Activated CD4-positive, alpha-beta T cell treated with anti-CD3 and anti-CD28 coated beads, Interleukin-2, amount 10 ng/mL, durations not matched to agents 7 days and 5 days (primary cell): Measurements from ENCODE around the gene BIRC3. TPM values are rescaled to one million over a fixed set of nuclear protein-coding genes. Genes with fewer than 3 reads are reported as not detected.
"Not testable (repeated sequence)": the region's sequence is repeated elsewhere in the genome, so short reads cannot be mapped to it uniquely, and the experiment has no call there.

Experiments
- CTCF ChIA-PET: fragments of 350-600 bp; sonication (Branson Sonifier 250); formaldehyde crosslinking; loops from one replicate; lab custom pipeline; 2021; ENCODE audit warnings: antibody characterized with exemption; lab: Charles Lee
- POLR2A ChIA-PET: fragments of 350-600 bp; sonication (Branson Sonifier 250); formaldehyde crosslinking; loops from one replicate; lab custom pipeline; 2021; ENCODE audit warnings: antibody characterized with exemption; lab: Charles Lee
- DNase-seq: peaks from one replicate; pipeline ENCODE4 v3.0.0-alpha.2; 2020
- H3K27ac Mint-ChIP-seq: one replicate; pipeline ENCODE4 v1.8.0; 2021; ENCODE audit warnings: mild to moderate bottlenecking, moderate library complexity, mixed read lengths
- H3K27me3 Mint-ChIP-seq: one replicate; pipeline ENCODE4 v1.8.0; 2021; ENCODE audit warnings: mixed read lengths
- H3K36me3 Mint-ChIP-seq: one replicate; pipeline ENCODE4 v1.8.0; 2021; ENCODE audit warnings: low read depth, mixed read lengths
- H3K4me1 Mint-ChIP-seq: one replicate; pipeline ENCODE4 v1.8.0; 2021; ENCODE audit warnings: mixed read lengths
- H3K4me3 Mint-ChIP-seq: one replicate; pipeline ENCODE4 v1.8.0; 2021; ENCODE audit warnings: mild to moderate bottlenecking, moderate library complexity, mixed read lengths
- H3K9me3 Mint-ChIP-seq: one replicate; pipeline ENCODE4 v1.8.0; 2021; ENCODE audit warnings: mixed read lengths
- total RNA-seq, 2 experiments: library from RNA; stranded (reverse); gene quantifications; one replicate each; pipeline ENCODE4 v1.2.3, GENCODE V29; 2021

Gene BIRC3
- total RNA-seq, 2 experiments from 2014 or later = 33.1 to 39.6 TPM

DNA sequence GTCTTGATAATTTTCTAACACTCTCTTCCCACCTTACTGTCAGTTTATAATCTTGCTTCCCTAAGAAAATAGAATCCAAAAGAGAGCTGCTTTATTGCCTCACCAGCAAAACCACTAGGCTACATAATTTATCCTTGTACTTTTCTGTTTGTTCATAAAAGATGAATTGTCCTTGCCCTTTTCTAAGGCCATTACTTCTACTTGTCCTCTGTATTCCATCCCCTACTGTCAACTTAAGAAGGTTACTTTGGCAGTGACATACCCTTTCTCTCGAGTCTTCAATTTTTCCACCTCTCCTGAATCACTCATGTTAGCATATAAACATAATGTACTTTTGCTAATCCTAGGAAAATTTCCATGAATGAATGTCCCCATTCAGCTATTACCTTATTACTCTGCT, 47.7 kb downstream of the BIRC3 start:
- Mint-ChIP-seq H3K27ac (no peak overlapping the region), H3K9me3 (peaks cover 4% of the 10 kb centered on the region), H3K4me1 (peaks cover 53% of the 10 kb centered on the region), H3K27me3 (no peaks in the 10 kb centered on the region), H3K4me3 (no peak overlapping the region), H3K36me3 (peaks cover 74% of the 10 kb centered on the region)
- ChIA-PET POLR2A (no interaction called here), CTCF (interaction anchor here (1.6 to 1.7 kb wide), 2 partner anchors 15 to 25 kb away, joined by 3 to 5 read pairs; no protein-coding TSS in a partner anchor)
- no peak for DNase-seq

DNA sequence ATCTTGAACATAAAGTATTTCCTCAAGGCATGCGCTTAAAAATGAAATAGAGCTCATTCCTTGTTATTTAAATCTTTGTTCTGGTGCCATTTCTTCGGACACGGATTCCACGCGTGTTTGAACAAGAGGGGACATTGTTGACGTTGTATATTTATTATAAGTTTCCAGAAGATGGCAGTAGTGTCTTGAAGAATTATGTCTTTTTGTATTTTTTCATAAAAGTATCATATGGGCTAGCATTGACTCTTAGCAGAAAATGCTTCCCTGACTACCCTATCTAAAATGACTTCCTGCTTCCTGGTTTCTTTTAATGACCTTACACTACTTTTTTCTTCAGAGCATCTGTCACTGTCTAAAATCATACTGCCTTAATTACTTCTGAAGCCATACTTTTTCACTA, 50.1 kb downstream of the BIRC3 start:
- peaks cover 59% of the 10 kb centered on the region for H3K36me3 Mint-ChIP-seq

DNA sequence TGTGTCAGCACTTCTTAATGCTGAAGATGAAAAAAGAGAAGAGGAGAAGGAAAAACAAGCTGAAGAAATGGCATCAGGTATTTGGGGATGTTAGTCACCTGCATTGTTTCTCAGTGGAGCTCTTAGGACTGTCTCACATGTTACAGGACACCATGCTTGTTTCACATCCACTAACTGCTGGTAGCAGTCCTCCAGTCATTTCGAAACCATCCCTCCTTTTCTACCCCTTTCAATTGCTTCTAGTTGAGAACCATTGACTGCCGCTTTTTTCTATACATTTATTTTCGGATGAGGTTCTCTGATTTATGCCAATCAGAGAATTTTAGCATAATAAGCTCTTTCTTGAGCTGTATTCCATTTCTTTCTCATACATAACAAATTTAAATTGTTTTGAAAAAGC, 51.2 kb downstream of the BIRC3 start:
- ChIA-PET POLR2A (no interaction called here), CTCF (interaction anchor here (1.1 to 2.8 kb wide), 2 partner anchors 22 to 245 kb away, joined by 7 to 10 read pairs; no protein-coding TSS in a partner anchor)
- no peaks in the 10 kb centered on the region for H3K9me3 Mint-ChIP-seq
- H3K4me3 Mint-ChIP-seq = no peak overlapping the region
- no peak for DNase-seq
- peaks cover 53% of the 10 kb centered on the region for H3K36me3 Mint-ChIP-seq
- peak overlapping the region; percentile 25 for H3K27ac Mint-ChIP-seq
- no peaks in the 10 kb centered on the region for H3K27me3 Mint-ChIP-seq
- H3K4me1 Mint-ChIP-seq = peaks cover 31% of the 10 kb centered on the region

More for the DNA sequence above, 50.1 kb downstream of the BIRC3 start:
- Mint-ChIP-seq H3K4me3 (no peak overlapping the region), H3K9me3 (no peaks in the 10 kb centered on the region), H3K4me1 (peaks cover 38% of the 10 kb centered on the region), H3K27ac (peak overlapping the region; percentile 36), H3K27me3 (no peaks in the 10 kb centered on the region)
- no peak for DNase-seq
- CTCF ChIA-PET = interaction anchor here (0.6 to 2.8 kb wide), 8 partner anchors 8 to 299 kb away, joined by 3 to 10 read pairs (median 4); no protein-coding TSS in a partner anchor
- POLR2A ChIA-PET = no interaction called here

DNA sequence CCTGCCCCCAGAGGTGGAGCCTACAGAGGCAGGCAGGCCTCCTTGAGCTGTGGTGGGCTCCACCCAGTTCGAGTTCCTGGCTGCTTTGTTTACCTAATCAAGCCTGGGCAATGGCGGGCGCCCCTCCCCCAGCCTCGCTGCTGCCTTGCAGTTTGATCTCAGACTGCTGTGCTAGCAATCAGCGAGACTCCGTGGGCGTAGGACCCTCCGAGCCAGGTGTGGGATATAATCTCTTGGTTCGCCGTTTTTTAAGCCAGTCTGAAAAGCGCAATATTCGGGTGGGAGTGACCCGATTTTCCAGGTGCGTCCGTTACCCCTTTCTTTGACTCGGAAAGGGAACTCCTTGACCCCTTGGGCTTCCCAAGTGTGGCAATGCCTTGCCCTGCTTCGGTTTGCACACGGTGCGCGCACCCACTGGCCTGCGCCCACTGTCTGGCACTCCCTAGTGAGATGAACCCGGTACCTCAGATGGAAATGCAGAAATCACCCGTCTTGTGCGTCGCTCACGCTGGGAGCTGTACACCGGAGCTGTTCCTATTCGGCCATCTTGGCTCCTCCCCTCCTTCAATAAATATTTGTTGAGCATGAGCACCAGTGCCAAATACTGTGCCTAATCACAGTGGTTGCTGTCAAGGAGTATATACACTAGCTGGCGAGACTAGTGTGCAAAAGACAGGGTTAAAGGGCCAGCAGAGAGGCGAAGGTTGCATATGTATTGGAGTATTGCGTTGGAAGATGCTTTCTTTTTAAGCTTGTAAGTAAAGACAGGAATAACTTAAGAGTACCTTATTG, 57.5 kb downstream of the BIRC3 start:
- H3K27ac Mint-ChIP-seq = peak overlapping the region; percentile 20
- H3K36me3 Mint-ChIP-seq = peaks cover 46% of the 10 kb centered on the region
- DNase-seq, H3K27me3 Mint-ChIP-seq, H3K9me3 Mint-ChIP-seq, POLR2A ChIA-PET, H3K4me3 Mint-ChIP-seq: not testable (repeated sequence)
- CTCF ChIA-PET = interaction anchor here (0.9 to 1.7 kb wide), 5 partner anchors 8 to 17 kb away, joined by 3 to 10 read pairs (median 3); no protein-coding TSS in a partner anchor
- H3K4me1 Mint-ChIP-seq = peaks cover 22% of the 10 kb centered on the region

DNA sequence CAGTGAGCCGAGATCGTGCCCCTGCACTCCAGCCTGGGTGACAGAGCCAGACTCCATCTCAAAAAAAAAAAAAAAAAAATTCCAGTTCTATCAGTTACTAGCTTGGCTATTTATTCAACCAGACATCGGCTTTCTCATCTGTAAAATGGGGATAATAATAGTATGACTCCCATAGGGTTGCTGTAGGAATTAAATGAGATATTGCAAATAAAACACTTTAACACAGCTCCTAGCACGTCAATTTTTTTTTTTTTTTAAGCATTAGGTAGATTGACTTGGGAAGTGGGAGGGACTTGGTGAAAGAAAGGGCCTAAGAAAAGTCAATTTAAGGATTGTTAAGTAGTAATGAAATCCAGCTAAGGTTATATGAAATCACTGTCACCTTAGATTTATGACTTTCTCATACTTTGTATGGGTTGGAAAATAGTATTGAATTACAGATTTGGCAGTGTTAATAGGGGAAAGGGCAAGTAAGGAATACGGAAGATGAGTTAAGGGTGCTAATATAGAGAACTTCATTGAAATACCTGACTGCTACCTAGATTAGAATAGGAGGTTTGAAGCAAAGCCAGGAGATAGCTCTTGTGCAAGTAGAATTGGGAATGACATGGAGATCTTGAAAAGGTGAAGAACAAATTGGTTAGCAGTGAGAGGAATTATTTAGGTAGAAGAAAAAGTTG, 58.6 kb downstream of the BIRC3 start:
- H3K9me3 Mint-ChIP-seq = no peaks in the 10 kb centered on the region
- CTCF ChIA-PET = interaction anchor here (0.6 to 1.7 kb wide), 8 partner anchors 9 to 269 kb away, joined by 3 to 10 read pairs (median 3); no protein-coding TSS in a partner anchor
- peaks cover 22% of the 10 kb centered on the region for H3K4me1 Mint-ChIP-seq
- DNase-seq = no peak
- H3K27ac Mint-ChIP-seq = no peak overlapping the region
- no peaks in the 10 kb centered on the region for H3K27me3 Mint-ChIP-seq
- H3K36me3 Mint-ChIP-seq = peaks cover 53% of the 10 kb centered on the region
- no peak overlapping the region for H3K4me3 Mint-ChIP-seq
- POLR2A ChIA-PET = no interaction called here

DNA sequence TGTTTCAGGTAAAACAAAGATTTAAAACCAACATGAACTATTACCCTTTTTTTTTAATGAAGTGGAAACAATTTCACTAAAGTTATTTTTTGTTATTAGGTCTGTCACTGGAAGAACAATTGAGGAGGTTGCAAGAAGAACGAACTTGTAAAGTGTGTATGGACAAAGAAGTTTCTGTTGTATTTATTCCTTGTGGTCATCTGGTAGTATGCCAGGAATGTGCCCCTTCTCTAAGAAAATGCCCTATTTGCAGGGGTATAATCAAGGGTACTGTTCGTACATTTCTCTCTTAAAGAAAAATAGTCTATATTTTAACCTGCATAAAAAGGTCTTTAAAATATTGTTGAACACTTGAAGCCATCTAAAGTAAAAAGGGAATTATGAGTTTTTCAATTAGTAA, 60.6 kb downstream of the BIRC3 start:
- no peak for DNase-seq
- no peaks in the 10 kb centered on the region for H3K27me3 Mint-ChIP-seq
- H3K9me3 Mint-ChIP-seq = no peaks in the 10 kb centered on the region
- H3K4me3 Mint-ChIP-seq = no peak overlapping the region
- peaks cover 60% of the 10 kb centered on the region for H3K36me3 Mint-ChIP-seq
- CTCF ChIA-PET = no interaction called here
- POLR2A ChIA-PET = no interaction called here
- peak overlapping the region; percentile 62 for H3K27ac Mint-ChIP-seq
- peaks cover 18% of the 10 kb centered on the region for H3K4me1 Mint-ChIP-seq

DNA sequence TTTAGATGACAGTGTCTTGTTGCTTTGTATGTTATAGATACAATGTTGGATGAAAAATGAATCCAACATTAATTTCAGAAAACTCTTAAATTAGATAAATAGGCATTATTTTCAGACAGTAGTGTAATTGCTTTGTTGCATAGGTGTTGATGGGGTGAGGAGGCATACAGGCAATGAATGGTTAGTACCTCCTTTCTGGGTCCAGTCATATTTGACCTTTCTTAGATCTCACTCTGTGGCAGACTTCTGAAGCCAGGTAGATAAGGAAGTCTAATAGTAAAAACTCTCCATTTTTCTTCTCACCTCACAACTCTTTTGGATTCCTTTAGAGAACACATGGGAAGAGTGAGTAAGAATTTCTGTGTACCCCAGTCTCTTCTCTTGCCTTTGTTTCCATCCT, 61.5 kb downstream of the BIRC3 start:
- peaks cover 64% of the 10 kb centered on the region for H3K36me3 Mint-ChIP-seq
- ChIA-PET POLR2A (no interaction called here), CTCF (interaction anchor here (1.3 to 3.9 kb wide), 2 partner anchors 13 to 37 kb away, joined by 4 to 31 read pairs; no protein-coding TSS in a partner anchor)
- H3K4me1 Mint-ChIP-seq = peaks cover 18% of the 10 kb centered on the region
- no peaks in the 10 kb centered on the region for H3K27me3 Mint-ChIP-seq
- no peak overlapping the region for H3K4me3 Mint-ChIP-seq
- H3K9me3 Mint-ChIP-seq = no peaks in the 10 kb centered on the region
- no peak for DNase-seq
- no peak overlapping the region for H3K27ac Mint-ChIP-seq

DNA sequence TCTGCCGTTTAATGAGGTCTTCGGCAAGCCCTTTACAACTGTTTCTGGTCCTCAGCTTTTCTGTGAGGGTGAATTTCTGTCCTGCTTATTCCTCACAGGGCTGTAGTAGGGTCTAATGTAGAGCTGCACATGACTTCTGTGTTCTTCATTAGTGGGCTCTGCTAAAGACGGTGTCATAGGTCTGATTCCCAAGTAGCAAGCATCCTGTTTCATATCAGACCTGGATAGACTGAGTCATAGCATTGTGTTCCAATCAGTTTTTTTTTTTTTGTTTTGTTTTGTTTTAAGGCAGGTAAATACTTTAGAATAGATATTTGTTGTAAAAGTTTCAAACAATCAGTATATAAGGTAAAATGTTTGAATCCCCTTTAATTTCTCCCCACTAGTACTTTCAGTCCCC, 65.1 kb downstream of the BIRC3 start:
- Mint-ChIP-seq H3K36me3 (peaks cover 70% of the 10 kb centered on the region), H3K27ac (no peak overlapping the region), H3K4me3 (no peak overlapping the region), H3K27me3 (no peaks in the 10 kb centered on the region), H3K9me3 (peaks cover 3% of the 10 kb centered on the region), H3K4me1 (peaks cover 18% of the 10 kb centered on the region)
- POLR2A ChIA-PET = no interaction called here
- no peak for DNase-seq
- CTCF ChIA-PET = interaction anchor here (0.7 to 3.9 kb wide), 2 partner anchors 9 to 25 kb away, joined by 4 to 31 read pairs; no protein-coding TSS in a partner anchor

DNA sequence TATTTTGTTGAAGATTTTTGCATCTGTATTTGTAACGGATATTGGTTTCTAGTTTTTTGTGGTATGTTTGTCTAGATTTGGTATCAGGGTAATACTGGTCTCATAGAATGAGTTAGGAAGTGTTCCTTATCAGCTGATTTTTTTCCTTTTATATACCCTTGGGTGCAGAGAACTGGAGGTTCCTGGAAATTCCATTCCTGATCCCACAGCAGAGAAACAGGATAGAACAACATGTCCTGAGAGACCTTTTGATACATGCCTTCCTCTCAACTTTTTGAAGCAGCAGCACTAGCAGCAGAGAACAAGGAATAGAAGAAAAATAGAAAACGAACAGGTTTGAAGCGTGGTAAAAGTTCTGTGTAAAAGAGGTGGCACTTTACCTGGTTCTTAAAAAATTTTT, 66.6 kb downstream of the BIRC3 start:
- ChIA-PET POLR2A (interaction anchor here (1.2 kb wide), 1 partner anchor 40 kb away, joined by 3 read pairs; no protein-coding TSS in a partner anchor), CTCF (interaction anchor here (0.6 to 0.9 kb wide), 3 partner anchors 9 to 161 kb away, joined by 3 read pairs; no protein-coding TSS in a partner anchor)
- H3K27me3 Mint-ChIP-seq = no peaks in the 10 kb centered on the region
- peaks cover 19% of the 10 kb centered on the region for H3K4me1 Mint-ChIP-seq
- H3K36me3 Mint-ChIP-seq = peaks cover 69% of the 10 kb centered on the region
- peaks cover 8% of the 10 kb centered on the region for H3K9me3 Mint-ChIP-seq
- H3K27ac Mint-ChIP-seq = no peak overlapping the region
- H3K4me3 Mint-ChIP-seq = no peak overlapping the region
- no peak for DNase-seq

DNA sequence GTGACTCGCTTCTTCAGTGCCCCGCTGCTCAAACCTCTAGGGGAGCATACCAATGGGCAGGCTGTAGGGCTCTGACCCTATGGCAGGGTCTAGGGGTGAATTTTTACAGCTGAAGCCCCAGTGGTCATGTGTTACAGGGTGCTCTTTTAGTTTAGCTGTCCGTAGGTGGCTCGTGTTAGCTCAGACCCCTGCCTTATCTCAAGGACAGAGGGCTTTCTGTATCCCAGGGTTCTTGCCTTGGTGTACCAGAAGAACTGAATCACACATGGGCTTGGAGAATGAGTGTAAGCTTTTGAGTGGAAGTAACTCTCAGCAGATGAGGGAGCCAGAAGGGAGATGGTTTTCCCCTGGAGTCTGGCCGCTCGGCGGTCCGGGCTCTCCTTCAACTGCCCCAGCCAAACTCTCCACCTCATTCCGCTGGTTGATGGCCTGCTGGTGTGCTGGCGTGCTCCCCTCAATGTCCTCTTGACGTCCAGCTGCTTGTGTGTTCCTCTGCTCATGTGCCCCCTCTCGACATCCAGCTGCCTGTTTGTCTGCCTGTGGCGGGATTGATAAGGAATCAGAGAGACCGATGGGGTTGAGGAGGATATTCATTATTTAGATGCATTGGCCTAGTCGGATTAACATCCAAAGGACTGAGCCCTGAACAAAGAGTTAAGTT, 67.3 kb downstream of the BIRC3 start:
- Mint-ChIP-seq H3K27me3 (no peaks in the 10 kb centered on the region), H3K36me3 (peaks cover 69% of the 10 kb centered on the region), H3K4me1 (peaks cover 25% of the 10 kb centered on the region), H3K9me3 (peaks cover 14% of the 10 kb centered on the region), H3K4me3 (no peak overlapping the region), H3K27ac (no peak overlapping the region)
- ChIA-PET CTCF (interaction anchor here (0.6 to 0.9 kb wide), 3 partner anchors 9 to 161 kb away, joined by 3 read pairs; no protein-coding TSS in a partner anchor), POLR2A (interaction anchor here (1.2 kb wide), 1 partner anchor 40 kb away, joined by 3 read pairs; no protein-coding TSS in a partner anchor)
- no peak for DNase-seq

DNA sequence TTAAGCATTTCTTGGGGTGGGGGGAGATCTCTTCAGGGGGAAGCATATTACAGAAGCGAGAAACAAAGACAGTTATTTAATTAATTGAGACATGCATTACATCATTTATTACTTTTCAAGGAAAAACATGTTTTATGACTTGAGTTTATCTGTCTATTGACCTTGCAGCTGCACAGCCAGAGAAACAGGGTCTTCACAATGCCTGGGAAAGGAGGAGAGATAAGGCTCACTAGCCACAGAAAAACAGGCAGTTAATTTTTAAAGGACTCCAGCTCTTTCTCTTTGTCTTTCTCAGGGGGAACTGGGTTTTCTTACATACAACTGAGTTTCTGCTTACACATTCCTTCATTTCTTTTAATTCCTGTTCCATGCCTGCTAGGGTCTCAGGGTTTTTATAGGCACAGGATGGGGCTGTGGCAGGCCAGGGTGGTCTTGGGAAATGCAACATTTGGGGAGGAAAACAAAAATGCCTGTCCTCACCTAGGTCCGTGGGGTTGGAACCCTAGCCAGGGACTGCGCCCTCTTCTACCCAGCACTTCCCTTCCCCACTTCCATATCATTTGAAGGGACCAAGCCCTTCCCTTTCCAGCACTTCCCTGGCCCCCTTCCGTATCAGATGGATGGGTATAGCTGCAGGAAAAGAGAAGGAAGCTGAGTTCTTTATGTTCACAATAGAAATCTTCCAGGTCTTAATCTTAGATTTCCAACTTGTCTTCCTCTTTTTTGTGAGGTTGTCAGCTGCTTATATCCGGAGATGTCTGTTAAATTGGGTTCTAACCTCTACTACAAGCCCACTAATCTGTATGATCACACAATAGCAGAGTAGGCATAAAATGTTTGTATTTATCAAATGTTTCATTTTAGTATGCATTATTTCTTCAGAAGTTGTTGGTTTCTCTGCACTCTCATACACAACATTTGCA, 68.1 kb downstream of the BIRC3 start:
- CTCF ChIA-PET = no interaction called here
- Mint-ChIP-seq H3K36me3 (peaks cover 66% of the 10 kb centered on the region), H3K27ac (no peak overlapping the region), H3K4me3 (no peak overlapping the region), H3K27me3 (no peaks in the 10 kb centered on the region), H3K9me3 (peaks cover 16% of the 10 kb centered on the region), H3K4me1 (peaks cover 28% of the 10 kb centered on the region)
- DNase-seq = no peak
- POLR2A ChIA-PET = no interaction called here
